Neuronal stem cell (in vitro differentiated cells): ENCODE data around the gene ENG.
A peak's percentile ranks its signal among the peaks of the same experiment; 100 is the strongest.
"Not testable (repeated sequence)": the region's sequence is repeated elsewhere in the genome, so short reads cannot be mapped to it uniquely, and the experiment has no call there.

Source experiments
- DNase-seq: peaks from one replicate; pipeline ENCODE4 v3.0.0-alpha.2; 2013; ENCODE audit warnings: low spot score
- H2AFZ ChIP-seq: one replicate; pipeline ENCODE4 v1.6.1; 2013; ENCODE audit warnings: mild to moderate bottlenecking, low read length, inconsistent platforms
- H2AK5ac ChIP-seq: 2 replicates; pipeline ENCODE4 v1.6.1; 2013; ENCODE audit warnings: low read depth, mild to moderate bottlenecking, inconsistent platforms, low read length, moderate library complexity, mixed read lengths
- H2BK120ac ChIP-seq: 2 replicates; pipeline ENCODE4 v1.6.1; 2013; ENCODE audit warnings: low read depth, mild to moderate bottlenecking, inconsistent platforms, low read length, moderate library complexity, mixed read lengths
- H2BK12ac ChIP-seq: one replicate; pipeline ENCODE4 v1.6.1; 2013; ENCODE audit warnings: low read length, inconsistent platforms
- H2BK15ac ChIP-seq: 2 replicates; pipeline ENCODE4 v1.6.1; 2013; ENCODE audit warnings: mild to moderate bottlenecking, low read length, inconsistent platforms, mixed read lengths
- H2BK5ac ChIP-seq: one replicate; pipeline ENCODE4 v1.6.1; 2013; ENCODE audit warnings: inconsistent platforms, mild to moderate bottlenecking, low read length, moderate library complexity
- H3K14ac ChIP-seq: one replicate; pipeline ENCODE4 v1.6.1; 2013; ENCODE audit warnings: low read length, inconsistent platforms
- H3K18ac ChIP-seq: 2 replicates; pipeline ENCODE4 v1.6.1; 2013; ENCODE audit warnings: low read length, inconsistent platforms
- H3K23ac ChIP-seq: 2 replicates; pipeline ENCODE4 v1.6.1; 2013; ENCODE audit warnings: low read depth, mild to moderate bottlenecking, mixed read lengths, low read length, inconsistent platforms; ENCODE audit not compliant: poor library complexity
- H3K27ac ChIP-seq: replicated peaks from 3 replicates; pipeline ENCODE4 v1.5.1; 2013; ENCODE audit warnings: low read length, inconsistent platforms
- H3K27me3 ChIP-seq, 3 experiments: 2 replicates each; pipeline ENCODE4 v1.6.1; 2013; ENCODE audit warnings: low read length in 3 of 3, mild to moderate bottlenecking in 2 of 3, inconsistent platforms in 1 of 3, low read depth in 1 of 3, mixed read lengths in 1 of 3, moderate library complexity in 1 of 3; ENCODE audit not compliant: control insufficient read depth in 3 of 3, insufficient read depth in 3 of 3
- H3K36me3 ChIP-seq, 2 donors: replicated peaks in 1 of 2; 2 replicates each; pipeline ENCODE4 v1.6.1; 2013; ENCODE audit warnings: low read length in 2 of 2; ENCODE audit not compliant: control insufficient read depth in 2 of 2, insufficient read depth in 2 of 2
- H3K4ac ChIP-seq: 2 replicates; pipeline ENCODE4 v1.6.1; 2013; ENCODE audit warnings: inconsistent platforms, mild to moderate bottlenecking, low read length, moderate library complexity
- H3K4me1 ChIP-seq, 2 donors: 1 replicate in 1 of 2; 2 replicates in 1 of 2; pipeline ENCODE4 v1.6.1; 2013; ENCODE audit warnings: low read length in 2 of 2, low read depth in 1 of 2; ENCODE audit not compliant: control insufficient read depth in 2 of 2, insufficient read depth in 1 of 2
- H3K4me2 ChIP-seq: one replicate; pipeline ENCODE4 v1.6.1; 2013; ENCODE audit warnings: mild to moderate bottlenecking, low read length, inconsistent platforms; ENCODE audit not compliant: insufficient read depth, poor library complexity, severe bottlenecking
- H3K4me3 ChIP-seq, 2 donors: 2 replicates each; pipeline ENCODE4 v1.5.1; 2013; ENCODE audit warnings: low read length in 2 of 2, mild to moderate bottlenecking in 2 of 2, inconsistent platforms in 1 of 2, moderate library complexity in 1 of 2
- H3K79me1 ChIP-seq: one replicate; pipeline ENCODE4 v1.6.1; 2013; ENCODE audit warnings: low read depth, mild to moderate bottlenecking, inconsistent platforms, low read length, moderate library complexity
- H3K9ac ChIP-seq: one replicate; pipeline ENCODE4 v1.6.1; 2013; ENCODE audit warnings: mild to moderate bottlenecking, low read depth, low read length, inconsistent platforms; ENCODE audit not compliant: poor library complexity
- H3K9me3 ChIP-seq, 2 donors: replicated peaks in 1 of 2; 2 replicates each; pipeline versions ENCODE3 to v1.6.1; 2013; ENCODE audit warnings: low read length in 2 of 2, mild to moderate bottlenecking in 2 of 2, inconsistent platforms in 1 of 2, low read depth in 1 of 2, mixed read lengths in 1 of 2, moderate library complexity in 1 of 2; ENCODE audit not compliant: control insufficient read depth in 2 of 2, insufficient read depth in 1 of 2
- H4K8ac ChIP-seq: one replicate; pipeline ENCODE4 v1.6.1; 2013; ENCODE audit warnings: low read depth, mild to moderate bottlenecking, inconsistent platforms, low read length, moderate library complexity
- H4K91ac ChIP-seq: one replicate; pipeline ENCODE4 v1.6.1; 2013; ENCODE audit warnings: low read length, low read depth, mild to moderate bottlenecking, inconsistent platforms; ENCODE audit not compliant: poor library complexity
- WGBS, 2 donors: extraction: QIAGEN DNeasy Blood & Tissue Kit; methylation state at CpG; one replicate each; pipeline ENCODE4 v1.1.7; 2013; ENCODE audit warnings: missing lambda C conversion rate in 2 of 2, mixed read lengths in 1 of 2; ENCODE audit not compliant: insufficient read length in 2 of 2, insufficient replicate concordance in 1 of 2; ENCODE audit errors: extremely low coverage in 2 of 2; 5-methylcytosine and 5-hydroxymethylcytosine counted together

ENG gene

GRCh38 chr9:127872369-127873222 is 18.1 kb upstream of the ENG start:
- Histone ChIP-seq H3K14ac (no peak overlapping the region), H3K9me3 (peaks cover 0 to 2% of the 10 kb centered on the region in 2 donors), H3K4me3 (no peak overlapping the region), H3K23ac (peak overlapping the region; percentile 61), H3K4me1 (peaks cover 10 to 46% of the 10 kb centered on the region in 2 donors), H2BK5ac (no peak overlapping the region), H2BK15ac (no peak overlapping the region), H4K91ac (no peak overlapping the region), H3K9ac (no peak overlapping the region), H3K18ac (peak overlapping the region; percentile 13), H2AFZ (peak overlapping the region; percentile 69), H2AK5ac (peak overlapping the region; percentile 45), H3K79me1 (peaks cover 5% of the 10 kb centered on the region), H4K8ac (peak overlapping the region; percentile 23), H3K4me2 (no peak overlapping the region), H3K27me3 (no peaks in the 10 kb centered on the region), H2BK120ac (no peak overlapping the region), H3K27ac (no peak overlapping the region), H3K36me3 (no peaks in the 10 kb centered on the region), H3K4ac (no peak overlapping the region), H2BK12ac (peak overlapping the region; percentile 78)
- no peak for DNase-seq
- no CpG with 5 or more reads among the region's 20 CpGs for WGBS, 2 donors

DNA sequence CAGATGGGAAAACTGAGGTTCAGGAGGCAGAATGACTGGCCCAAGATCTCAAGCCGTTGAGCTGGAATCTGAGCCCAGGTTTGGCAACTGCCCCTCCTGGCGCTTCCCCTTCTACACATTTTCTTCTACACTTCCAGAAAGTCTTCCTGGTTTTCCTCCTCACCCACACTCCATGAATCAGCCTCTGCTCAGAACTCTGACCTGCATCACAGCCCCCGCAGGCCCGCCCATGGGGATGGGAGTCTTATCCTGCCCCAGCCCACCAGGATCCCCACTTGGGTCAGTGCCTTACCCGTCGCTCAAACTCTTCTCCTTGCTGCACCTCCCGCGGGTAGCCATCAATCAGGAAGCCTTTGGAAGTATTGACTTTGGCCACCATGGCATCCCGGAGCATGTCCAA is 17.1 kb upstream of the ENG start:
- H3K27me3 ChIP-seq, result no peaks in the 10 kb centered on the region
- H2BK12ac ChIP-seq, result no peak overlapping the region
- H3K4me3 ChIP-seq, result no peak overlapping the region
- H2BK5ac ChIP-seq, result peak overlapping the region; percentile 4
- H2BK120ac ChIP-seq, result no peak overlapping the region
- H3K23ac ChIP-seq, result no peak overlapping the region
- no CpG with 5 or more reads among the region's 9 CpGs for WGBS, 2 donors
- H3K9me3 ChIP-seq, result peaks cover 0 to 2% of the 10 kb centered on the region in 2 donors
- no peaks in the 10 kb centered on the region for H3K36me3 ChIP-seq
- no peak for DNase-seq
- H3K79me1 ChIP-seq, result peaks cover 3% of the 10 kb centered on the region
- H3K4me2 ChIP-seq, result no peak overlapping the region
- no peak overlapping the region for H4K91ac ChIP-seq
- H2AK5ac ChIP-seq, result no peak overlapping the region
- no peak overlapping the region for H2AFZ ChIP-seq
- no peak overlapping the region for H2BK15ac ChIP-seq
- no peak overlapping the region for H4K8ac ChIP-seq
- H3K18ac ChIP-seq, result no peak overlapping the region
- peaks cover 4 to 41% of the 10 kb centered on the region in 2 donors for H3K4me1 ChIP-seq
- no peak overlapping the region for H3K9ac ChIP-seq
- no peak overlapping the region for H3K4ac ChIP-seq
- H3K27ac ChIP-seq, result no peak overlapping the region
- H3K14ac ChIP-seq, result no peak overlapping the region

GRCh38 chr9:127870887-127871286 is 16.4 kb upstream of the ENG start:
- DNase-seq, result no peak
- Histone ChIP-seq H3K36me3 (peaks cover 0 to under 1% of the 10 kb centered on the region in 2 donors), H3K27me3 (peaks cover 0 to 1% (median 0%) of the 10 kb centered on the region in 3 experiments), H2AK5ac (no peak overlapping the region), H3K27ac (no peak overlapping the region), H2BK12ac (no peak overlapping the region), H3K18ac (no peak overlapping the region), H4K8ac (no peak overlapping the region), H3K4me2 (no peak overlapping the region), H2BK120ac (no peak overlapping the region), H2BK5ac (no peak overlapping the region), H3K9ac (no peak overlapping the region), H4K91ac (no peak overlapping the region), H3K14ac (no peak overlapping the region), H3K4ac (no peak overlapping the region), H2AFZ (no peak overlapping the region), H3K9me3 (peaks cover 0 to 2% of the 10 kb centered on the region in 2 donors), H3K79me1 (peaks cover 1% of the 10 kb centered on the region), H2BK15ac (no peak overlapping the region), H3K4me1 (peaks cover 6 to 38% of the 10 kb centered on the region in 2 donors), H3K4me3 (peak overlapping the region in 1 of 2 donors; percentile 9), H3K23ac (no peak overlapping the region)
- WGBS, 2 donors, result no CpG with 5 or more reads among the region's 12 CpGs

DNA sequence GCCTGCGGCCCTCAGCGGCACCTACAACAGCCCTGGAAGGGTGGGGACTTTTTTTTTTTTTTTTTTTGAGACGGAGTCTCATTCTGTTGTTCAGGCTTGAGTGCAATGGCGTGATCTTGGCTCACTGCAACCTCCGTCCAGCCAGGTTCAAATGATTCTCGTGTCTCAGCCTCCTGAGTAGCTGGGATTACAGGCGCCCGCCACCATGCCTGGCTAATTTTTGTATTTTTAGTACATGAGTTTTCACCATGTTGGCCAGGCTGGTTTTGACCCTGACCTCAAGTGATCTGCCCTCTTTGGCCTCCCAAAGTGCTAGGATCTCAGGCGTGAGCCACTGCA is 15.7 kb upstream of the ENG start:
- not testable (repeated sequence) for H3K36me3 ChIP-seq, H3K18ac ChIP-seq, H3K9ac ChIP-seq, H3K27me3 ChIP-seq, H3K9me3 ChIP-seq, H4K91ac ChIP-seq, H3K79me1 ChIP-seq, H2AK5ac ChIP-seq, H3K14ac ChIP-seq, H2BK15ac ChIP-seq, H2AFZ ChIP-seq, H2BK120ac ChIP-seq, H4K8ac ChIP-seq, H2BK5ac ChIP-seq, H3K4ac ChIP-seq, H3K23ac ChIP-seq, DNase-seq, H3K4me2 ChIP-seq, H3K27ac ChIP-seq, H2BK12ac ChIP-seq, H3K4me3 ChIP-seq
- WGBS, 2 donors, result no CpG with 5 or more reads among the region's 9 CpGs
- H3K4me1 ChIP-seq, result peaks cover 8 to 33% of the 10 kb centered on the region in 2 donors
